Raji (cell line): Measurements from ENCODE around the gene PLPP7.

Experiments used
- POLR2A ChIP-seq: IDR thresholded peaks from 2 replicates; pipeline ENCODE4 v1.6.1; 2011; ENCODE audit warnings: low read depth, low read length, control low read depth; ENCODE audit not compliant: insufficient read depth

PLPP7 gene

GRCh38 chr9:131358556-131358955, 69.0 kb downstream of the PLPP7 start:
- TF ChIP-seq POLR2A, result no peak
